Astrocyte of the cerebellum (primary cell): Measurements from ENCODE around the gene ARHGAP18.

ENCODE experiments used
- DNase-seq: peaks from one replicate; pipeline ENCODE4 v3.0.0-alpha.2; 2011; ENCODE audit warnings: low read depth
- H3K4me3 ChIP-seq: 2 replicates; pipeline ENCODE4 v1.5.1; 2011; ENCODE audit warnings: mild to moderate bottlenecking, low read depth, low read length, moderate library complexity
- in situ Hi-C: cut with HindIII; loops from 2 replicates; pipeline ENCODE4 v1.10.0; 2017; ENCODE audit warnings: low sequenced_read_pairs
- TF ChIP-seq, protein P1 (sequence below): IDR thresholded peaks from 2 replicates; pipeline ENCODE4 v1.5.1; 2012; ENCODE audit warnings: low read length, low read depth, moderate library complexity, mild to moderate bottlenecking; ENCODE audit errors: missing control alignments

The ARHGAP18 gene

DNA sequence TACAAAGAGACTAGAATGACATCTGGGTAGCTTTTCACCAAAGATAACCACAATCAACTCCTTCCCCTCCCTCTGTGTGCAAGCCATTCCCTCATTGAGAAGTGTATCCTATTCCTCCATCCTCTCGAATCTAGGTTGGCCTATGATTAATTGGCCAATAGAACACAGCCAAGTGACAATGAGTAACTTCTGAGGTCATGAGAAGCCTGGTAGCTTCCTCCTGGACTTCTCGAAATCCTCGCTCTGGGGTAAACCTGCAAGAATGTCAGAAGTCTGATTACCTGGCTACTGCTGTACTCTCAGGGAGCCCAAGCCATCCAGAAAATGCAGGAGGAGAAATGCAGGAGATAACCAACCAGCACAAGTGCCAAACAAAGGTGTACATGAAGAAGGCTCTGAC lies 13.1 kb downstream of the ARHGAP18 start:
- H3K4me3 ChIP-seq: no peak overlapping the region
- TF ChIP-seq, protein P1, sequence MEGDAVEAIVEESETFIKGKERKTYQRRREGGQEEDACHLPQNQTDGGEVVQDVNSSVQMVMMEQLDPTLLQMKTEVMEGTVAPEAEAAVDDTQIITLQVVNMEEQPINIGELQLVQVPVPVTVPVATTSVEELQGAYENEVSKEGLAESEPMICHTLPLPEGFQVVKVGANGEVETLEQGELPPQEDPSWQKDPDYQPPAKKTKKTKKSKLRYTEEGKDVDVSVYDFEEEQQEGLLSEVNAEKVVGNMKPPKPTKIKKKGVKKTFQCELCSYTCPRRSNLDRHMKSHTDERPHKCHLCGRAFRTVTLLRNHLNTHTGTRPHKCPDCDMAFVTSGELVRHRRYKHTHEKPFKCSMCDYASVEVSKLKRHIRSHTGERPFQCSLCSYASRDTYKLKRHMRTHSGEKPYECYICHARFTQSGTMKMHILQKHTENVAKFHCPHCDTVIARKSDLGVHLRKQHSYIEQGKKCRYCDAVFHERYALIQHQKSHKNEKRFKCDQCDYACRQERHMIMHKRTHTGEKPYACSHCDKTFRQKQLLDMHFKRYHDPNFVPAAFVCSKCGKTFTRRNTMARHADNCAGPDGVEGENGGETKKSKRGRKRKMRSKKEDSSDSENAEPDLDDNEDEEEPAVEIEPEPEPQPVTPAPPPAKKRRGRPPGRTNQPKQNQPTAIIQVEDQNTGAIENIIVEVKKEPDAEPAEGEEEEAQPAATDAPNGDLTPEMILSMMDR: no peak
- DNase-seq: no peak
- in situ Hi-C loops: no loop called here

DNA sequence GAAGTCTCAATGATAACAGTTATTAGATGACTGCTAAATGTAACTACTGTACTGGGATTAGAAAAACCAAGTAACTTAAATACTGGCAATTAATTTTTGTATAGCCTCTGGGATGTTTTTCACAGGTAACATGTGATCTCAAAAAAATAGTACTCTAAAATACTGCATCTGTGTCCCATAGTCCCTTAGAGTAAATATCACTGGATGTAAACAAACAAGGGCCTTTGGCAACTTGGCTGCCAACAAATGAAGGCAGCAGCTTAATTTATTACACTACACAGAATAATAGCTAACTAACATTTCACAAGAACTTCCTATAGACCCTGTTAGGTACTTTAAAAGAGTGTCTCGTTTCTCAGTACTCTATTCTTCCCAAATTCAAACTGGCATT lies 14.0 kb downstream of the ARHGAP18 start:
- TF ChIP-seq, protein P1: no peak
- no peak overlapping the region for H3K4me3 ChIP-seq
- in situ Hi-C loops: no loop called here
- DNase-seq: no peak

DNA sequence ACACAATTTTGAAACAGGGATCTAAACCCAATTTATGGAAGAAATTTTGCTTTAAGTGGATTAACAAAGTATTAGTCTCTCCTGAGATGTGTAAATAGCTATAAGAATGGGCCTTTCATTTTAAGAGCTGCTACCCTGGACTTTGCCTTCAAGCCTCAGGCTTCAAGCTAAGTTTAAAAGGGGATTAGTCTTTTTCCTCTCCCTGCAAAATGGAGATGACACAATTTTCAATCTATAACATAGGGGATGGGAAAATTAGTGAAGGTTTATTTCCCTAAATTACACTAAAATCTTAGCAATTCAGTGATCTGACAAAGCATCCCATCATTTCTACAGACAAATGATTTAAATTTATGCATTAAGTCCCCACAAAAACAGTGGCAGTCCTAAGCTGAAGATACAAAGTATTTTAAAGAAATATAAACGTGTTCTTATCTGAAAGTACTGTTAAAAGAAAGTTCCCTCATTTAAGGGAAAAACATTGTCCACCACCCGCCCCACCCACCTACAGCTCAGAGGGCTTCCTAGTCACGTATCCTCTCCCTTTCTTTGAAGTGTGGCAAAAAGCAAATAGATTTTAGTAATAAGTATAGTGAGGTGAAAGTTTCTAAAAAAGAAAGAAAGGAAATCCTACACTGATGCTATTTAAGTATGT lies 14.5 kb downstream of the ARHGAP18 start:
- TF ChIP-seq, protein P1: no peak
- no peak for DNase-seq
- in situ Hi-C loops: no loop called here
- no peak overlapping the region for H3K4me3 ChIP-seq

DNA sequence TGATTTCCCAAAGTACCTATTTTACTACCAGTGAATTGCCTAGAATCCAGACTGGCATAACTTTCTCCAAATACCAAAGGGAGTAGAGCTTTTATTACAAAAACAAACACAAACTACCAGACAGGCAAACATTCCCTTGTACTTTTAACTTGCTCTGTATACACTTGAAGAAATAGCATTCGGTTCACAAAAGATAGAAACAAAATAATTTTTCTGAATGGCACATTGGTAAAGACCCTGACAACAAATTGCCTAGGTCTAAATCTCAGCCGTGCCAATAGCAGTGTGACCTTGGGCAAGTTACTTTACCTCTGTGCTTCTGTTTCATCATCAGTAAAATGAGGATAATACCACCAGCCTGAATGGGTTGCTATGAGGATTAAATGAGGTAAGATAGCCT lies 15.9 kb downstream of the ARHGAP18 start:
- in situ Hi-C loops: no loop called here

DNA sequence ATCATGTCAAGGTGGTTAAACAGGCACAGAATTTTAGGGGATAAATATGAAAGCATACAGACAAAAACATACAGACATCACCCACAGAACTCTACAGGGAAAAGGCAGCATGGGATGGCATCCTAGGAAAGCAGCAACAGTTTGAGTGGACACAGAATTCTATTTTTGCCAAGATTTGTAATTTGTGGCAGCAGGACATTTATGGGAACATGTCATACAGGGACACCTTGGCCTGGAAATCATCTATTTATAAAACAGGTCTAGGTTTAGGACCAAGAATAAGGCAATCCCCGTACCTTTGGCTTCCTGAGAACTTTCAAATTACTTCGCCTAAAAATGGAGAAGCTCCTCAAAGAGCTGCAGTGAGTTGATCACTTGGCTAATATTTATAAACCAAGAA lies 17.5 kb downstream of the ARHGAP18 start:
- in situ Hi-C loops: no loop called here
- DNase-seq: no peak
- TF ChIP-seq, protein P1: no peak
- no peak overlapping the region for H3K4me3 ChIP-seq

More for the DNA sequence above, 15.9 kb downstream of the ARHGAP18 start:
- H3K4me3 ChIP-seq: no peak overlapping the region
- TF ChIP-seq, protein P1: no peak
- no peak for DNase-seq

DNA sequence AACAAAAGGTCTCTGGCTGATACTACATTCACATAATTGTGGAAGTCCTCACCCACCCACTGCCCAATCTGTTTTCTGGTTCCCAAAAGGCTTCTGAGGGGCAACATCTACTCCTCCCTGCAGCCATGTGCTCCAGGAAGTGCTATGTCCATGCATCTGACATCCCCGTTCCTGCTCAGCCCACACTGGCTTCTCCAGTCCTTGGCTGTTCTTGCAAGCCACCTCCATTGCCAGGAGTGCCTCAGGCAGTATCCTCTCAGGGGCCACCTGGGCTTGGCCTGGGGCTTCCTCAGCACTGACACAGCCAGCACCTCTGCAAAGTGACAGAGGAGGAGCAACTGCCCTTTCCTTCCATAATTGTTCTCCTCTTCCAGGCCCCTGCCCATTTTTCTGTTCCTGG lies 18.3 kb downstream of the ARHGAP18 start:
- no peak overlapping the region for H3K4me3 ChIP-seq
- in situ Hi-C loops: no loop called here
- TF ChIP-seq, protein P1: no peak
- no peak for DNase-seq

DNA sequence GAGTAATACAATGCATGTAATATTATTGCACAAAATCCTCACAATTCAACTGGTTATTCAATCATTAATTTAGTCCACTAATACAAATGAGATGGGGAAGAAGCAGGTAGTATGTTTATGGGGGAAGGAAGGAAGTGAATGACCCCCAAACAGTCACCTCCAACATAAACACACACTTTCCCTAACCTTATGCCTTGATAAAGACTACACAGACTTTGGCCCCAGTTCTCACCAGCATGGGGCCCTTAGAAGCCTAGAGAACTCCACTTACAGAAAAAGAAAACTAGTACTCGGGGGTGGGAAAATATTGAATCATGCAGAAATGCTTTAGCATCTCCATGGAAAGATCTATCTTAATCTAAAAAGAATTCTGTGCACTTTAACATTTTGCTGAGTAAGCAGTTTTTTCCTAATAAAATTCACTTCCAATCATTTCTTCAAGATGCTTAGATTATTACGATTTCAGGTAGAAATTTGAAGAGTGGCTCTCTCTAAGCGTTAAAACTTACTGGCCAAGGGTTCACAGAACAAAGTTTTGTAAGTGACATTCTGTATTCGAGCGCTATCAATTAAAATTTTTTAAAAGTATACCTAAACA lies 18.8 kb downstream of the ARHGAP18 start:
- DNase-seq: no peak
- in situ Hi-C loops: no loop called here
- H3K4me3 ChIP-seq: no peak overlapping the region
- TF ChIP-seq, protein P1: no peak
